Measurements from ENCODE around the gene SOS2.

The SOS2 gene

GRCh38 chr14:50067723-50068495, 163.5 kb downstream of the SOS2 start:
- FAIRE-seq (no peak), DNase-seq (ENCODE audit: insufficient read length, low spot score) (no peak)
- TF ChIP-seq CTCF (IDR thresholded peaks at IDR 0.05; ENCODE audit: insufficient read depth, missing control alignments), result no peak

All from D721Med (cell line).